Karpas-422 (cell line): Measurements from ENCODE around the gene ZNF827. TPM values are rescaled to one million over a fixed set of nuclear protein-coding genes. Genes with fewer than 3 reads are reported as not detected.

Experiments
- DNase-seq: peaks from one replicate; pipeline ENCODE4 v3.0.0-alpha.2; 2015
- H2AFZ ChIP-seq: fragments of 200-600 bp; sonication (generic); 2 replicates; pipeline ENCODE4 v1.6.1; 2014; ENCODE audit warnings: antibody characterized with exemption, low read length, mixed read lengths
- H3K27ac ChIP-seq: fragments of 200-600 bp; sonication (generic); 2 replicates; pipeline ENCODE4 v1.5.1; 2014; ENCODE audit warnings: mild to moderate bottlenecking, low read length, moderate library complexity
- H3K27me3 ChIP-seq: fragments of 200-600 bp; sonication (generic); 2 replicates; pipeline ENCODE4 v1.6.1; 2014; ENCODE audit warnings: low read length, mixed read lengths
- H3K36me3 ChIP-seq: fragments of 200-600 bp; sonication (generic); 2 replicates; pipeline ENCODE4 v1.6.1; 2014; ENCODE audit warnings: low read length, mixed read lengths; ENCODE audit not compliant: insufficient read depth
- H3K4me1 ChIP-seq: fragments of 200-600 bp; sonication (generic); 2 replicates; pipeline ENCODE4 v1.6.1; 2014; ENCODE audit warnings: mild to moderate bottlenecking, low read length, mixed read lengths
- H3K4me2 ChIP-seq: fragments of 200-600 bp; sonication (generic); 2 replicates; pipeline ENCODE4 v1.6.1; 2014; ENCODE audit warnings: low read length, low read depth, mild to moderate bottlenecking; ENCODE audit not compliant: poor library complexity, severe bottlenecking
- H3K4me3 ChIP-seq: fragments of 200-600 bp; sonication (generic); 2 replicates; pipeline ENCODE4 v1.5.1; 2014; ENCODE audit warnings: mild to moderate bottlenecking, antibody characterized with exemption, low read length, mixed read lengths
- H3K79me2 ChIP-seq: fragments of 200-600 bp; sonication (generic); 2 replicates; pipeline ENCODE4 v1.6.1; 2014; ENCODE audit warnings: mild to moderate bottlenecking, low read length, mixed read lengths
- H3K9ac ChIP-seq: fragments of 200-600 bp; sonication (generic); 2 replicates; pipeline ENCODE4 v1.6.0; 2014; ENCODE audit warnings: low read length
- H3K9me2 ChIP-seq: fragments of 200-600 bp; sonication (generic), shearing (Covaris generic); replicated peaks from 2 replicates; pipeline ENCODE4 v1.6.0; 2014; ENCODE audit warnings: mild to moderate bottlenecking, low read length, moderate library complexity; ENCODE audit not compliant: insufficient read depth
- H3K9me3 ChIP-seq: fragments of 300-700, 200-600 bp; sonication (generic); 2 replicates; pipeline ENCODE4 v1.6.1; 2014; ENCODE audit warnings: low read length, mixed read lengths
- H4K20me1 ChIP-seq: fragments of 200-600 bp; sonication (generic); 2 replicates; pipeline ENCODE4 v1.6.1; 2014; ENCODE audit warnings: mild to moderate bottlenecking, antibody characterized with exemption, low read length, low read depth; ENCODE audit not compliant: insufficient read depth
- total RNA-seq: library from RNA; depleted of rRNA; stranded (reverse); fragments of >200 nt; shearing (Covaris generic); gene quantifications from 2 replicates; pipeline ENCODE4 v1.2.3, GENCODE V29; 2014; ENCODE audit warnings: low replicate concordance

The ZNF827 gene
- total RNA-seq, 1 experiment from 2014 or later, result 70.4 TPM

DNA sequence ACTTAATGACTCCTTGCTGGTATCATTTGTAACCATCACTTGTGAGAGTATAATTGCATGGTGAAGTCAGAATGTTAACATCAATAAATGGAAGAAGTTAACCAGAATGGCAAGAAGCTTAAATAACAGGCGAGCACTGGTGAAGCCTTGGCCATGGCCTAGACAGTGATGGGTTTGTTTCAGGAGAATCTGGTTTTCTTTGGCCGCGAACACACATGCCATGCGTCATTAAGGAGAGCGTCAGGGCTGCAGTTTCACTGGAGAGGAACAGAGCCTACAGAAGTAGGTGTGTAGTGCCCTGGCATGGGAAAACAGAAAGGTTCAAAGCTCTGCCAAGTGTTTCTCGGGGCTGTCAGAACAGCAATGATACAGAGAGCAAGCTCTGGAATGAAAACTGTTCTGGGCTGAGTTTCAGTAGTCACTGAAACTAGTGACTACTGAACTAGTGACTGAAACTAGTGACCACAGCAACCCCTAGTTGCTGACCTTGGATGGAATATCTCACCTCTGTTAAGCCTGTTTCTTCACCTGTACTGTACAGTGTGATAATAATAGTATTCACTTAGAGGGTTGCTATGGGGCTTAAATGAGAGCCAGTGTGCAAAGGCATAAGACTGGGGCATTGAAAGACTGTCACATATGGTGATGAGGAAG lies 164.9 kb downstream of the ZNF827 start:
- no peaks in the 10 kb centered on the region for H3K9me3 ChIP-seq
- no peak overlapping the region for H3K4me2 ChIP-seq
- H3K27me3 ChIP-seq, result no peaks in the 10 kb centered on the region
- H3K9ac ChIP-seq, result no peak overlapping the region
- H2AFZ ChIP-seq, result no peak overlapping the region
- no peaks in the 10 kb centered on the region for H3K9me2 ChIP-seq
- H3K4me3 ChIP-seq, result no peak overlapping the region
- H3K36me3 ChIP-seq, result peaks cover 8% of the 10 kb centered on the region; the same call in 1 of the 2 replicates
- no peaks in the 10 kb centered on the region for H4K20me1 ChIP-seq
- no peak for DNase-seq
- no peak overlapping the region for H3K27ac ChIP-seq
- H3K4me1 ChIP-seq, result no peaks in the 10 kb centered on the region
- H3K79me2 ChIP-seq, result no peaks in the 10 kb centered on the region

DNA sequence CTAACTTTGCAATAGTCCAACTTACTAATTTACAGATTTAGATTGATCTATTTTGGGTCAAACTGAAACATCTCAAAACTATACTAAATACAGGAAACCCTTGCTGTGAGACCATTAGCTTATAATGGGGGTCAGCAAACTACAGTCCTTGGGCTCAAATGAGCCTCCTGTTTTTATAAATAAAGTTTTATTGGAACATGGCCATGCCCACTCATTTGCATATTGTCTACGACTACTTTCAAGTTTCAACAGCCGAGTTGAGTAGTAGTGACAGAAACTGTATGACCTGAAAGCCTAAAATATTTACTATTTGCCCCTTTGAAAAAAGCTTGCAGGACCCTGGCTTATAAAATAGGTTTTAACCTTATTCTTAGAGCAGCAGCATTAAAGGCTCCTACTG lies 166.3 kb downstream of the ZNF827 start:
- Histone ChIP-seq H3K4me2 (no peak overlapping the region), H3K4me3 (no peak overlapping the region), H3K79me2 (no peaks in the 10 kb centered on the region), H3K9me2 (no peaks in the 10 kb centered on the region), H3K9ac (no peak overlapping the region), H4K20me1 (no peaks in the 10 kb centered on the region), H3K4me1 (no peaks in the 10 kb centered on the region), H3K27ac (no peak overlapping the region), H3K9me3 (no peaks in the 10 kb centered on the region), H3K27me3 (no peaks in the 10 kb centered on the region), H2AFZ (no peak overlapping the region), H3K36me3 (peaks cover 12% of the 10 kb centered on the region; the same call in 1 of the 2 replicates)
- DNase-seq, result no peak

DNA sequence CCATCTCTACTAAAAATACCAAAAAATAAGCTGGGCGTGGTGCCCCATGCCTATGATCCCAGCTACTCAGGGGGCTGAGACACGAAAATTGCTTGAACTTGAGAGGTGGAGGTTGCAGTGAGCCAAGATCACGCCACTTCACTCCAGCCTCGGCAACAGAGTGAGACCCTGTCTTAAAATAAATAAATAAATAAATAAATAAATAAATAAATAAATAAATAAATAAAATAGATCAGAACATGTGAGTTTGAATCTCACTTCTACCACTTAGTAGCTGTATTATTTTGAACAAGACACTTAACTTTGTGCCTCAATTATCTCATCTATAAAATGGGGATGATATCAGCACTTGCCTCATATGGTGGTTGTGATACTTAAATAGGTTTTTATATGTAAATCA lies 168.5 kb downstream of the ZNF827 start:
- Histone ChIP-seq H3K36me3 (peaks cover 23% of the 10 kb centered on the region), H3K4me2 (no peak overlapping the region), H3K9ac (no peak overlapping the region), H2AFZ (no peak overlapping the region), H3K9me2 (no peaks in the 10 kb centered on the region), H3K27ac (no peak overlapping the region), H3K79me2 (no peaks in the 10 kb centered on the region), H3K9me3 (no peaks in the 10 kb centered on the region), H3K4me1 (no peaks in the 10 kb centered on the region), H4K20me1 (no peaks in the 10 kb centered on the region), H3K4me3 (no peak overlapping the region), H3K27me3 (no peaks in the 10 kb centered on the region)
- no peak for DNase-seq

DNA sequence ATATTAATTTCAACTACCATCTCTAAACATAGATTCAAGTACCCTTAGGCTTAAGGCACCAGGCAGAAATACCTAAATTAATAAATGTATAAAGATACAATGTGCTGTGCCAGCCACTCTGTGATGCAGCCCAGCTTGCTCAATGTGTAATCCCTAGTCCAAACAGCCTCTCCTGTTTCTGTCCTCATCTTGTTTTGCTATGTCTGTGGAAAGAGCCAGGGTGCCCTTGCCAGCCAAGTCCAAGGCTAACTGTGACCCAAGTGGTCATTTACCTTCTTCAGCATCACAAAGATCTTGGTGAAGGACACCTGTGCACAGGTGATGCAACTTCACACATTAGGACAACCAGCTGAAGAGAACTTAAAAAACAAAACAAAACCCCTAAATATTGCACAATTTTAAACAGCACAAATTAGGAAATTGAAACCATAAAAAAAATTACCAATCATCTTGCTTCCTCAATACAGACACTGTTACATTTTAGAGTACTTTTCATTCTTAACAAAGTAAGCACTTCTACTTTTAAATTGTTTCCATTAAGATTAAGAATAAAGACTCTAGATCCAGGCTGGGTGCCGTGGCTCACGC lies 169.1 kb downstream of the ZNF827 start:
- H3K9me3 ChIP-seq, result no peaks in the 10 kb centered on the region
- no peaks in the 10 kb centered on the region for H3K79me2 ChIP-seq
- no peak overlapping the region for H3K4me3 ChIP-seq
- H3K4me2 ChIP-seq, result no peak overlapping the region
- H3K36me3 ChIP-seq, result peaks cover 28% of the 10 kb centered on the region
- no peak for DNase-seq
- no peaks in the 10 kb centered on the region for H3K9me2 ChIP-seq
- H3K4me1 ChIP-seq, result no peaks in the 10 kb centered on the region
- H4K20me1 ChIP-seq, result no peaks in the 10 kb centered on the region
- H2AFZ ChIP-seq, result no peak overlapping the region
- H3K27me3 ChIP-seq, result no peaks in the 10 kb centered on the region
- H3K9ac ChIP-seq, result no peak overlapping the region
- H3K27ac ChIP-seq, result no peak overlapping the region

DNA sequence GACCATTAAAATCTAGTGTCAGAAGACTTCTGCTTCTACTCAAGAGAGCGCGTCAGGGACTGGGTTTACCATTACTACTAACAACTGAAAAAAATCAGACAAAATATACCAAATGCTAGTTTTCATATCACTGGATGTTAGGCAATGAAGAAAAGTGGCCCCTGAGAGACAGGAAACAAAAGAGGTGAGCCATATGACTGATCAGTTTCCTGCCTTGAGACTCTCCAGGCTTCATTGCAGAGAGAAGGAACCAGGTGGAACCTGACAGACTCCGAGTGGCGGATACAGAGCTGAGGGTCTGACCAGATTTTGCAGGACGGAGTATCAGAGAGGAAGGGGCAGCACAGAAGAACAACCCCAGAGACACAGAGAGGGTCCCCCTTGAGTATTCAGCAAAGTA lies 172.3 kb downstream of the ZNF827 start:
- DNase-seq, result no peak
- H3K9me2 ChIP-seq, result no peaks in the 10 kb centered on the region
- no peak overlapping the region for H3K27ac ChIP-seq
- H3K9me3 ChIP-seq, result no peaks in the 10 kb centered on the region
- no peak overlapping the region for H2AFZ ChIP-seq
- no peaks in the 10 kb centered on the region for H3K27me3 ChIP-seq
- no peaks in the 10 kb centered on the region for H3K79me2 ChIP-seq
- H3K4me1 ChIP-seq, result no peaks in the 10 kb centered on the region
- H3K4me2 ChIP-seq, result no peak overlapping the region
- no peak overlapping the region for H3K9ac ChIP-seq
- no peaks in the 10 kb centered on the region for H4K20me1 ChIP-seq
- peaks cover 26% of the 10 kb centered on the region for H3K36me3 ChIP-seq
- no peak overlapping the region for H3K4me3 ChIP-seq

DNA sequence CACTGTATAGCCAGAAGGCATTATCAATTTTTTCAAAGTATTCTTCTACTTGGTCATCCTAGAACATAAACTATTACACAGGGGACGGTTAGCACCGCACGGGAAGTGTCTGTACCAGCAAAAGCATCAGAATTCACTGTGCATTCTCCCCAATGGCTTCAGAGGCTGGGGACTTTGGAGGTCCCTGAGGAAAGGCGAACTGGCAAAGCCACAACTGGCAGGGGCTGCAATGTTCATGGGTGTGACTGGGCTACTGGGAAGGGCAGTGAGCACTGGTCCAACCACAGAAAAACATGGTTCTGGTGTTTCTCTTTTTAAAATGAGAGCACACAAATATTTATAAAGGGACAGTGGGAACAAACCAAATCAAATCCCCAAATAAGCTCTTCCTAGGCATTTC lies 175.2 kb downstream of the ZNF827 start:
- Histone ChIP-seq H3K4me1 (no peaks in the 10 kb centered on the region), H3K4me2 (no peak overlapping the region), H3K79me2 (no peaks in the 10 kb centered on the region), H3K9ac (no peak overlapping the region), H3K27ac (no peak overlapping the region), H3K4me3 (no peak overlapping the region), H3K9me2 (no peaks in the 10 kb centered on the region), H4K20me1 (no peaks in the 10 kb centered on the region), H2AFZ (no peak overlapping the region), H3K27me3 (no peaks in the 10 kb centered on the region), H3K36me3 (peaks cover 29% of the 10 kb centered on the region), H3K9me3 (no peaks in the 10 kb centered on the region)
- no peak for DNase-seq

DNA sequence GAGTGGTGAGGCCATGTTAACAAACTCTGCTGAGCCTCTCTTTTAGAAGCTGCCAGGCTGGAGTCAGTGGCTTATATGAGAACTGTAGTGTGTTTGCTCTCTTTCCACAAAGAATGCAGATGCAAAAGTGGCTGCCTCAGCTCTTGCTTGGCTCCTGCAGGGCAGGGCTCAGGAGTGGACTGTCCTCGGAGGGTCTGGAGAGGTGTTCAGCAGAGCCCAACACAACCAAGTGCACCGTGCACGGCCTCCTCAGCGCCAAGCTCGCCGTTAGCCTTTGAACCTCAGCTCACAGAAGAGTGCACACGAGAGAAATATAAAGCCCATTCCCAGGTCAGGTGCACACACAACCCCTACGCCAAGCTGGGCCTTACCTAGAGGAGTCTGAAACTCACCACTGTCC lies 175.9 kb downstream of the ZNF827 start:
- Histone ChIP-seq H3K79me2 (no peaks in the 10 kb centered on the region), H4K20me1 (no peaks in the 10 kb centered on the region), H2AFZ (no peak overlapping the region), H3K36me3 (peaks cover 29% of the 10 kb centered on the region), H3K9ac (no peak overlapping the region), H3K27me3 (no peaks in the 10 kb centered on the region), H3K27ac (no peak overlapping the region), H3K9me3 (no peaks in the 10 kb centered on the region), H3K4me1 (no peaks in the 10 kb centered on the region), H3K4me2 (no peak overlapping the region), H3K4me3 (no peak overlapping the region), H3K9me2 (no peaks in the 10 kb centered on the region)
- DNase-seq, result no peak

DNA sequence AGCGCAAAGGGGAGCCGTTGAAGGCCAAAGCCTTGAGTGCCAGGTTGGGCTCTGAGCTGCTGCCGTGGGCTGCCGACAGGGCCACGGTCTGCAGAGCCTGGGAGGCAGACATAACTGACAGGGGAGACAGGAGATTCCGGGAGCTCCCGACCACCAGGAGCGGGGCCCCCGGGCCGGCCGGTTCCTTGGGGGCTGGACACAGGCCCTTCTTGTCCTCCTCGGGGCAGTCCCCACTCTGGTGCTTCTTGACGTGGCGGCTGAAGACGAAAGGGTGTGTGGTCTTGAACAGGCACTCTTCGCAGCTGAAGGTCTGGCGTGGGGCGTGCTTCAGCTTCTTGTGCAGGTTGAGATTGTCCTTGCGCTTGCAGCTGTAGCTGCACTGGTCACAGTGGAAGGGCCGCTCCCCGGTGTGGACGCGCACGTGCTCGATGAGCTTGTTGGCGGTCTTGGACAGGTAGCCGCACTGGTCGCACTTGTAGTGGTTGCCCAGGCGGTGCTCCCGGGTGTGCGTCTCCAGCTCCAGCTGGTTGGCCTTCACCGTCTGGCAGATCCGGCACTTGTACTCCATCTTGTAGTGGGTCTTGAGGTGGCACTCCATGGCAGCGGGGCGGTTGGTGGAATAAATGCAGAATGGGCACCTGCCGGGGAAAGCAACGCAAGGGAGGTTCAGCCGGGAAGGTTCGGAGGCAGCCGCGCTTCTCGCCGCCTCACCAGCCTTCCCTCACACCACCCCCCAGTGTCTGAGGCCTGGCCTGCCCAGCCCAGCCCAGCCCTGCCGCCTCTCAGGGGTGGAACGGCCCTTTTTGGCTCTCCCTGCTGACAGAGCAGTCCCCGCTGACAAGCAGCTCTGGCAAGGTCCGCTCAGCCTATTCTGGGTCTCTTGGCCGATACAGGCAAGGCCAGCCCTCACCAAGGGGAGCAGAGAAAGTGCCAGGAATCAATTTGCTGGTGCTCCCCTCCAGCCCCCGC lies 177.4 kb downstream of the ZNF827 start:
- Histone ChIP-seq H3K4me1 (no peaks in the 10 kb centered on the region), H4K20me1 (no peaks in the 10 kb centered on the region), H3K9me2 (no peaks in the 10 kb centered on the region), H3K27ac (no peak overlapping the region), H2AFZ (no peak overlapping the region), H3K36me3 (peaks cover 23% of the 10 kb centered on the region), H3K4me3 (no peak overlapping the region), H3K9ac (no peak overlapping the region), H3K79me2 (no peaks in the 10 kb centered on the region), H3K4me2 (no peak overlapping the region), H3K9me3 (no peaks in the 10 kb centered on the region), H3K27me3 (no peaks in the 10 kb centered on the region)
- no peak for DNase-seq
